CD4-positive, alpha-beta T cell treated with Interferon gamma for 1 hour (primary cell): ENCODE results near the gene TTLL8.

ENCODE experiments used
- DNase-seq: peaks from one replicate; pipeline ENCODE4 v3.0.0-alpha.2; 2020

Gene TTLL8

DNA sequence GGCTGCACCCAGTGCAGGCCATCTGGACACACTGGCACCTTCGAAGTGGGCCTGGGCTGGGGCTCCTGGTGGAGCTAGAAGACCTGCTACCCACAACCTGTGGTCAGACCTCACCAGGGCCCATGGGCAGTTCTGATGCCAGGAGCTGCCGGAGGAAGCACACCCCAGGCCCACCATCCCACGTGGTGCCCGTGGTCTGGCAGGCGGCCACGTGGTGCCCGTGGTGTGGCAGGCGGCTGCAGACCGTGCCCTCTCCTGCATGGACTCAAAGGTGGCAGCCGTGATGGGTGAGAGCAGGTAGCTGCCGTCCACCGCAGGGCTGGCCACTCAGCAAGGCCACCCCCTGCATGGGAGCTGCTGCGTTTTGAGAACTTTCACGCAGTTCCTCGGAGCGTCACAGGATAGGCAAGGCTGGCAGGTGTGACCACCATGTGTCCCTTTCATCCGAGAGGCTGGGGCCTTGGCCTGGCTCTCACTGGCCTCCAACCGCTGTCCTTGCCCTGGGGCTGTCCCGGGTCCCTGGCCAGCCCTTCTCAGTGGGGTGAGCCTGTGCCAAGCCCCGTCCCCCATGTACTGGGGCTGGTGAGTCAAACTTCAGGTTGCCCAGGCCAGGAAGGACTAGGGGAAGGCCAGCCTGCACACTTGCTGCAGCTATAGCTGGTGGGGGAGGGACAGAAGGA lies 41.6 kb downstream of the TTLL8 start:
- no peak for DNase-seq

DNA sequence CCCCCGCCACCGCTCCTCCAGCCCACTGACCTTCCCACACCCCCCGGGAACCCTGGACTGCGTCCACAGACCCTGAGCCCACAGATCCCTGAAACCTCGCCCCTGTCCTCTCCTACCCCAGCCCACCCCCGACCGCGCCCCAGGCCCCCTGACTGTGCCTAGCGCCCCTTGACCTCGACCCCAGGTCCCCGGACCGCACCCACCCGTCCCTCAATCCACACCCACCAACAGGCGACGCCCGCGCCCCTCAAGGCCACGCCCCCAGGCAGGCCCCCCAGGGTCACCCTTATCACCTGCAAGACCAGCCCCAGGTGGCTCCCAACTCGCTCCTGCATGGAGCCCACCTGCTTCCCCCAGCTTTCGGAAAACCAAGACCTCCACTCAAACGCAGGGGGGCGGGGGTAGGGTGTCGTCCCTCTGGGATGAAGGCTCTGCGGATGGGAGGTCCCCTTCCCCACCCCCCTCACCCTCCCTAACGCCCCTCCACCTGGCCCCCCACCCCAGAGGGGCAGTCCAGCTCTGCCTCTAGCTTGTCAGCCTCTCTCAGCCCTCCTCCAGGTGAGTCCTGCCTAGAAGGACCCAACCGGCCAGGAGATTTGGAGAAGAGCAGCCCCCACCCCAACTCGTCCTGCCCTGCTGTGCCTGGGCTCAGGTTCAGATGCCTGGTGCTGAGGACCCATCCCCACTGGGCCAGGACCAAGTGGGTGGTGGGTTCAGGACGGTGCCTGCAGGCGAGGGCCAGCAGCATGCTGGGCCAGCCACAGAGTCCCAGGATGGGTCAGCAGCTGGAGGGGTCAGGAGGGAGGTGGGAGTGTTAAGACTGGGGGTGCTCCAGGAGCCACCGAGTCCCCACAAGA lies 42.4 kb downstream of the TTLL8 start:
- no peak for DNase-seq

DNA sequence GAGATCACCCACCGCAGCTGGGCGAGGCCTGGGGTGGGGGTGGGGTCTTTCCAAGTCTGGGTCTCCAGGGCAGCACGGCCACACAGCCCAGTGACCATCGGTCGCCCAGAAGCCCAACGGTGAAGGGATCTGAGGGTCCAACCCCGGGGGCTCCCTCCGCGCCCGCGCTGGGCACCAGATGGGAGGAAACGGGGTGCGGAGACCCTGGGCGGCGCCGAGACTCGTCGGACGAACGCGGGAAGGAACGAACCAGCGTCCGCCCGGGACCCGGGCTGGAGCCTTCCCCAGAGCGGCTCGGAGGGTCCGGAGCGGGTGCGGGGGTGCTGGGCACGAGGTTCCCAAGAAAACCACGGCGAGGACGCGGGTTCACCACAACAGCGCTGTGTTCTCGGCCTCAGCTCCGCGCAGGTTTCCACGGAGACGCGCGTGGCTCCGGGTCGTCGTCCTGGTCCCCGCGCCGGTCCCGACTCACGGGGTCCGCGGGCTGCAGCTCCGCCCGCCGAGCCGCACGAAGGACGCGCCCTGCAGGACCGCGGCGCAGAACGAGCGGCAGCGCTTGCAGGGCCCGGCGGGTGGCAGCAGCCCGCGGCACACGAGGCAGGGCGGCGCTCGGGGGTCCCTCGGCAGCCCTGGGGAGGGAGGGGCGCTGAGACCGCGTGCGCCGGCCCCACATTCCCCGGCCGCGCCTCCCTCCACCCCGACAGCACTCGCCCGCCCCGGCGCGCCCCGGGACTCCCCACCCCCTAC lies 43.3 kb downstream of the TTLL8 start:
- no peak for DNase-seq

DNA sequence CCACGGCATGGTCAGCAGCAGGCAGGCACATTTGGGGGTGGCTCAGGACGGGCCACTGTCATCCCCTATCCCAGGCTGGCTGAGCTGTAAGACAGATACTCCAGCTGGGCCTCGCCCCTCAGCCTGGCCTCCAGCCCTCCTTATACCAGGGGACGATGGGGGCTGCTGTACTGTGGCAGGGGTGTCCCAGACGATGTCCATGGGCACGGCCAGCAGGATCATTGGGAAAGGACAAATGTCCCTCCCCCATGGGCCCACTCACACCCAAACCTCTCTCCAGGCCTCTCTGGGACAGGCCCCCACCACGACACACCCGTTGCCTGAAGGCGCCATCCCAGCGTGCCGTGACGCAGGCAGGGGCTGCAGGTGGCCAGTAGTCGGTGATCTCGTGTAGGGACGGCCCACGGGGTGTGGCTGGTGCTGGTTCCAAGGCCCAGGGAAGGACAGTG lies 44.0 kb downstream of the TTLL8 start:
- DNase-seq, result no peak

DNA sequence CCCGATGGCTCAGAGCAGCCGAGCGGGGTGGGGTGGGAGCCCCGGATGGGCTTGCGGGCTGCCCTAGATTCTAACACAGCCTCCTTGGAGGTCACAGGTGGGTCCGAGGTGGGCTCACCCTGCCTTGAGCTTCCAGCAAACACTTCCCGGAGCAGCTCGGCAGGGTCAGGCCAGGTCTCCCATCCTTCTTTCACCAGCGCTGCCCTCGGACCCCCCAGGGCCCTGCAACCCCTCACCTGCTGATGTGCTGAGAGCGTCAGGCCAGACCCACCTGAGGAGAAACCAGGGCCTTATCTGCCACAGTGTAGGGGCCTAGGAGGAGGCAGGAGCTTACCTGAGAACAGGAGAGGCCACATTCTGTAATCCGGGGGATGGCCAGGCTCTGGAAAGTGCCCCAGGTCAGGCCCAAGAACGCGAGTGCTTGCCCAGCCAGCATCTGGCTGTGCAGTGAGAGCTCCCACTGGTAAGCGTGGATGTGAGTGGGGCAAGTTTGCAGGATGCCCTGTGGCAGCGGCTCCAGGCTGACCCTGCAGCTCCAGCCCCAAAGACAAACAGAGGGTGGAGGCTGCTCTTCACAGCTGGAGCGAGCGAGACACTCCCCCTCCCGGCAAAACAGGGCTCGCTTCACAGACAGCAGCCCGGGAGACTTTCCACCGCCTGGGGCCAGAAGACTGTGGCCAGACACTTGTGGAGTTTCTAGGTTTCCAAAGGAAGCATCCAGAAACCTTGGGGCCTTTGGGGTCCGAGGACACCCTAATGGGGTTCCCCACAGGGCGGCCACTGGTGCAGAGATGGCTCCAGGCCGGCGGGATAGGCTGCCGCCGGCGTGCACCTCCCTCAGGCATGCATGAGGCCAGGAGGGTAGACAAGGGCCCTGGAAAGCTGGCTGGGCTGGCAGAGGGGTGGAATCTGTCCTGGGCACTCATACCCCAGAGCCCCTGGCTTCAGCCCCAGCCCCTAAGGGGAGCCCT lies 45.6 kb downstream of the TTLL8 start, which contains the start of gene IL17REL:
TSS of gene IL17REL (minus strand) at position 555 of the 971 bp plus-strand sequence. CDS start at position 436, 119 bp downstream.
- no peak for DNase-seq

DNA sequence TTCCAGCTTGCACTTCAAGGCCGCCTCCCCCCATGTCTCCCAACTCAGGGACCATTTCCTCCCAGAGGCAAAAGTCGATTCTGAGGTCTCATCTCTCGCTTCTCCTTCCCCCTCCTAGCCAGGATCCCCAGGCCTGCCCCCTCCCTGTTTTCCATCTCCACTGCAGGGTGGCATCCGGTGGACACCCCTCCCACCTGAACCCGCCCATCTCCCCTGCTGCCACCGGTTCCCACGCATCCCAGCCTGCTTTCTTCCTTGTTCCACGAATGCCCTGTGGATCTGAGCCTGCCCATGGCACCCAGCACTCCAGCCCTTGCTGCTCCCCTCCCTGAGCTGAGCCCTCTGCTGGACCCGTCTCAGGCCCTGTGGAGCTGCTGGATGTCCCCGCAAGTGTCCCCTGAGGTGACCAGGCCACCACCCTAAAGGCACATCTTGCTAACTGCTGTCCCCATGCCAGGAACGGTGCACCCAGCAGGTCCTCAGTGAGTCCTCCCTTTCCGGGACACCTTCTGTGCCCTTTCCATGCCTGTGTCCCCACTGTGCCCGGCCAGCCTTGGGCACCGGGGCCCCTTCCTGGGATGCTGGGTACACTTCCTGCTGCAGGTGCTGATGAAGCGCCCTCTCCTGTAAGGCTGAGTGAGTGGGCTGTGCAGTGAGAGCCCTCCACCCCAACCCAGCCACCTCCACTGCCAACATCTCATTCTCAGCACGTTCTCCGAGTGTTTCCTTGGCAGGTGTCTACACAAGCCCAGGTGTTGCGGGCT lies 46.5 kb downstream of the TTLL8 start:
- DNase-seq, result no peak

DNA sequence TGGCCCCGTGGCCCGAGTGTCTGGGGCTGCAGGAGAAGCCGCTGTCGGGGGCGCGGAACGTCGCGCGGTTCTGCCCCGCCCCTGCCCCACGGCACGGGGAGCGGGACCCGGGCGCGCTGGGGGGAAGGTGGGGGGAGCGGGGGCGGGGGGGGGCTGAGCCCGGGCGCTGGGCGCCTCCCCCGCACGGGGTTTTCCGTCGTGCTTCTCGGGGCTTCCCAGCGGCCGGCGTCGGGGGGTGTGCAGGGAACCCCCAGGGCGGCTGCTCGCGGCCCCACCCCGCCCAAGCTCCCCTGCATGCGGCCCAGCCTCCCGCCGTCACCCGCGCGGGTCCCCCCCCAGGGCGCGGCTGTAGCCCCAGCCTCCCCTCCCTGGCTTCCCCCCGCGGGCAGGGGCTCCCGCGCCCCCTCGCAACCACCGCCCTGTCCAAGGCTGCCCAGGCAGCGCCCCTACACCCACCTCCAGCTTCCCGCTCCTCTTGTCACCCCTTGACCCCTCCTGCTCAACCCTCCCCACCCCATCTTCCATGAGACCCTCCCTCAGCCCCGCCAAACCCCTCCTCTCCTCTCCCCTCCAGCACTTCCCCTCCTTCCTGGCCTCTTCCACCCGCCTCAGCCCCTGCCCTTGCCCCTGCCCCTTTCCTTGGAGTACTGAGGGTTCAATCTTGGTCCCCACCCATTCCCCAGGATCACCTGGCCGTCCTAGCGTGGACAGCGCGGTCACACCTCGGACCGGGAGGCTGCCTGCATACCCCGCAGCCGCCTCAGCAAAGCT lies 47.2 kb downstream of the TTLL8 start:
- DNase-seq, result peak; percentile 80

DNA sequence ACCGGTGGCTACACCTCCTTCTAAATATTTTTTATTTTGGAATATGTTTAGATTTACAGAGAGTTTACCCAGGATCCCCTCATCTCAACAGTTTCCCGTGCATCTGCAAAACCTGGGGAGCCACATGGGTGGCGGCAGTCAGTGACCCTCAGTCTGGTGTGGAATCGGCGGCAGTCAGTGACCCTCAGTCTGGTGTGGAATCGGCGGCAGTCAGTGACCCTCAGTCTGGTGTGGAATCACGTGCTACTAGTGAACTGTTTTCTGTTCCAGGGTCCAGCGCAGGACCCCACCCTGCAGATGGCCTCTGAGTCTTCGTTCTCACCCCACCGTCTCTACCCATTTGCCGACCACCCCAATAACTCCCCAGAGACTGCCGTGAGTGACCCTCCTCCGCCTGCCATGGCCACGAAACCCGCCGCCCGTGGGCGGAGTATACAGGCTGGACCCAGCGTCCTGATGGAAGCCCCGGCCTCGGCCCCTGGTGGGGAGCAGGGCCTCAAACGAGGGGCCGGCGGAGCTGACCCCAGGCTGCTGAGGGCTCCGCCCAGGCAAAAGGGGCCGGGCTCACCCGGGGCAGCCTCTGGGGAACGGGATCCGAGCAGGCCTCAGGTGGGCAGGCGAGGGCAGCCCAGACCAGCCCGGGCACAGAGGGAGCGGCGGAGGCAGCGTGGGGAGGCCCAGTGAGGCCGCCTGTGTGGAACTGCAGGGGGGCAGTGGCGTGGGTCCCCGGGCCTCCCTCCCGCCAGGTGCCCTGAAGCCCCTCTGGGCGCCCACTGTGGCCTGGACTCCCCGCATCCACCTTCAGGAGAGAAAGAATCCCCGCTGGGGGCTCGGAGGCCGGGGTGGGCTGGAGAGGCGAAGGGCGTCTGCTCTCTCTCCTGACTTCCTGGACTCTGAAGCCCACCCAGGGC lies 48.1 kb downstream of the TTLL8 start:
- DNase-seq, result no peak

DNA sequence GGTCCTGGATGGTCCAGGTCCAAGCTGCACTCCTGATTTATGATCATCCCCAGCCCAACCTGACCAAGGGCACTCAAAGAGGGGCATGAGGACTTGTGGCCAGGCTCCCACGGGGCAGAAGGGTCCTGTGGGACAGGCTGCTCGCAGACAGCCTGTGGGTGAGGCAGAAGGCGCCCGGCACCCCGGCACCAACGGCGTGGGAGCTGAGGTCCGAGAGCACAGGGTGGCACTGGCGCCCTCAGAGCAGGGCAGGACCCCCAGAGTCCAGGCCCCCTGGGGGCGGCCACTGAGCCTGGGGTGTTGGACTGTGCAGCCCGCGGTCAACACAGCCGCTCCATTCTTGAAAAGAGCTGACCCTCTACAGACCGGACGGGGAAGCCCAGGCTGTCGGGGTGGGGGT lies 48.8 kb downstream of the TTLL8 start:
- DNase-seq, result no peak

DNA sequence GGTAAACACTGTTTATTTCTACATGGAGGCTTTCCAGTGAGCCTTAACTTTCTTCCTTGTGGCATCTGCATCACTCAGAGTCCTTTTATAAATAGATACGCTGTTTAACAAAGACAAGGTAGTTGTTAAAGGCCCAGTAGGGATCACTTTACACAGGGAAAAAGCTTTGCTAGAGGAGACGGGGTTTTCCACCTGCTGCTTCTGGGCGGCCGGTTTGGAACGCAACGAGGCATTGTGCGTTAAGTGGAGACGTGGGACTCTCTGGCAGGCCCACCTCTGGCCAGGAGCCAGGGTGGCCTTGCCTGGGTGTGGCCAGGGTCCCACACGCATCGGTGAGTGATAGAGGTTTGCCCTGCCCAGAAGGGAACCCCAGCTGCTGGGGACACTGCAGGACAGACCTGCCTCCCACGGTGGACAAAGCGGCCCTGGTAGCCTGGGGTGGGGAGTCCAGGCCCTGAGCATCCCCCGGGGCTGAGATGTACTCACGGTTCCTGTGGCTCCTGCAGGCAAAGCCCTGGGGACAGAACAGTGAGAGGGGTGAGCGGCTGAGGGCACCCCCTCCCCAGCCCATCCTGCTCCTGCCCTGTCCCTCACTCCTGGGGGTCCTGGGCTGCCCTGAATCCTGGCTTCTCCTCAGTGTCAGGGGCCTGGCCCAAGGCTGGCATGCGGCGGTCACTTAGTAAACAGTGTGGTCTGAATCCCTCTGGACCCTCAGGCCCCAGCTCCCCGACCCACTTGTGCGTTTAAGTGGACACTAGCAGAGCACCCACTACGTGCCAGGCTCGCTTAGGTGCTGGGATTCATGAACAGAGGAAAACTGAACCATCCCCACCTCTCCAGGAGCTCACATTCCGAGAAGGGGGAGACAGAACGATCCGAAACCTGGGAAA lies 49.7 kb downstream of the TTLL8 start:
- no peak for DNase-seq

DNA sequence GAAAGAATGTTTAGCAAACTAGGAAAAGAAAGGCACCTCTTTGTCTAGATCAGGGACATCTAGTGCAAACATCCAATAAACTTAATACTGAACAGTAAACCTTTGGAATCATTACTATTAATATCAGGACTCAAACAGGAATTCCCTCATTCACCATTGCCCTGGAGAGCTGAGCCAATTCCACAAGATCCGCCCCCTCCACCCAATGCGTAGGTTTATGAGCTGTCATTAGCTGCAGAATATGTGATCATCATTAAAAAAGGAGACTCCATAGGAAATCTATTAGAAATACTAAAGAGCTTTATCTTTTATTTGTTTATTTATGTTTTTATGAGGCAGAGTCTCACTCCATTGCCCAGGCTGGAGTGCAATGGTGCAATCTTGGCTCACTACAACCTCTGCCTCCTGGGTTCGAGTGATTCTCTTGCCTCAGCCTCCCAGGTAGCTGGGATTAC lies 51.0 kb downstream of the TTLL8 start:
- no peak for DNase-seq

DNA sequence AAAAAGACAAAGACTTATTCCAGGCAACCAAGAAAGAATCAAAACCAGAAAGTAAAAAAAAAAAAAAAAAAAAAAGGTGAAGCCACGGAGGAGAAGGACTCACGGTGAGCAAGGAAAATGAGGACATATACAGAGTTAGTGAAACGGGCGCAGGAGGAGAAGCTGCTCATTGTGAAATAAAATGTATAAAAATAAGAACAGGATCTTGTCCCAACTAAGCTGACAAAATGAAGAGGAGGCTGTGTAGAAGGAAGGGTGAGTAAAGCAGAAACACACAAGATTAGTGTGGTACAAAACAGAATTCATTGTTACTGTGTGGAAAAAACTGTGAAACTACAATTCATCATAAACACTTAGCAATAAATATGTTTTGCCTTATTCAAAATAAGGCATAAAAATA lies 53.2 kb downstream of the TTLL8 start:
- DNase-seq, result no peak

DNA sequence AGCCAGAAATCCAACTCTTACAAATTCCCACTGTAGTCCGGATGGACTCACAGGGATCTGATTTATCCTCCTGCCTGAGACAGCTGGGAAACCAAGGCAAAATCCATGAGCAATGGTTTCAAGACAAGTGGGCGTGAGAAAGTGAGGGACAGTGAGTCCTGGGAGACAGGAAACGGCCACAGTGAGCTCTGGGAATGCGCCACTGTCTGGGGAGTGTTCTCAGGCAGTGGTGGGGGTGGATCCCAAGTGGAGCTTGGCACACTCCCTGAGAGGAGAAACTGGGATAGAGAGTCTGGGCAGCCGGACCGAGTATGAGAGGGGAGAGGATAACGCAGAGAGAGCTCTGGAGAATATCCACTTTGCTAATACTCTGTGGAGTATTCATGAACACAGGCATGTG lies 55.3 kb downstream of the TTLL8 start:
- no peak for DNase-seq

DNA sequence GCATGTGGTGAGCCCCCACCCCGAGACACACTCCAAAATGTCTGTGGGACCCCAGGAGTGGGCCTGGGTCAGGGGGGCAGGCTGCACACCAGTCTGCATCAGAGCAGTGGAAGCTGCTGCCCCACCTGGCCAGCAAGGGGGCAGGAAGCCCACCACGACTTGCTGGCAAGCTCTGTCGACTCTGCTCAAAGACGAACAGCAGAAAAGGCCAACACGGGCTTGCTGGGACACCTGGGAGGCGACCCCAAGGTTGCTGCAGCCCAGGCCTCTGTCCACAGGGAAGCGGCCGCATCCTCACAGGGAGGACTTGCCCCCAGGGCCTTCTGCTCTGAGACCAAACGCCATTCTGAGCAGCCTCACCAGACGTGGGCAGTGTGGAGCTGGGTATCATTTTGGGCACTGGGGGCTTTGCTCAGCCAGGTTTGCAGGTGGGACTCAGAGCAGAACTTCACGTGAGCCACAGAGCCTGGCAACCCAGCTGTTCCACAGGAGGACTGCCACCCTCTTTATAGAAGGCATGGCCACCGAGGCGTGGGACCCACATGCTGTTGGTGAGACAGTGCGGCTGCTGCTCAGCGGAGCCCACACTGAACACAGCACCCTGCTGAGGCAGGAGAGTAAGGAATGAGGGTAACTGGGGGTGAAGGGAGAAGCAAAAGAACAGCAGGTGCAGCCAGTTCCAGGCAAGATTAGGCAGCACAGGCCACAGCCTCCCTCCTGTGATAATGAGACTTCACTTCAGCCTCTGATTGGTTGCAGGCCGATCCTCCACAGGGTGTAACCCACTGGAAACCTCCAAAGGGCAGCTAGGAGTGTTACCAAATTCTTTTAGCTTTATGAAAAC lies 56.5 kb downstream of the TTLL8 start:
- no peak for DNase-seq

DNA sequence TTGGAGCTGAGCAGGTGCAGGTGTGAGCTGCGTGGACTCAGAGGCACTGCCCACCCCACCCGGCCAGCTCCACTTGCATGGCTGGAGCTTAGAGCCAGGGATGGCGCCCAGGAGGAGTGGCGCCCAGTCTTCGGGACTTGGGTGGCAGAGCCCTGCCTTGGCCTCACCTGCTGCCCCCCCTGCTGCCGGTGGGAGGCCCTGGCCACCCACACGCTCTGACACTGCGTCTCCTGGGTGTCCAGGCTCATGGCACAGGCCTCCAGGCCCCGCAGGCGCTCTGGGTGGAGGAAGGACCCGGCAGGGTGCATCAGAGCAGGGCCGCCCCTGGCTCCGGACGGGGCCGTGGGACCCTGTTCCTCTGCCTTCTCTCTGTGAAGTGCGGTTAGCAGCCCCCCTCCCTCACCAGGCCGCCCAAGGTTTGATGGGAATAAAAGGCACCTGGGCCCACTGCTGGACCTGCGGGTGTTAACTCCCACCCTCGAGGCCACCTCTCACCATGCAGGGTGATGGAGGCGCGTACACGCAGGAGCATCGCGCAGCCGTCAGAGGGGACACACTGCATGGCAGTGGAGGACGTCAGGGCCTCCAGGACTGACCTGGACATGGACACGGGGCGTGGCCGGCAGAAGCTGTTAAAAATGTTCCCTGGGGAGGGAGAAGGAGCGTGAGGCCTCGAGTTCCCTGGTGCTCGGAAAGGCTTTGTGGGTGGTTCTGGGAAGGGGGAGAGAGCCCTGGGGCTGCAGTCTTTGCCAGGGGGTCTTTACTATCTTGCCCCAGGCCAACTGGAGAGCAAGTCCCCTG lies 57.3 kb downstream of the TTLL8 start:
- DNase-seq, result no peak

DNA sequence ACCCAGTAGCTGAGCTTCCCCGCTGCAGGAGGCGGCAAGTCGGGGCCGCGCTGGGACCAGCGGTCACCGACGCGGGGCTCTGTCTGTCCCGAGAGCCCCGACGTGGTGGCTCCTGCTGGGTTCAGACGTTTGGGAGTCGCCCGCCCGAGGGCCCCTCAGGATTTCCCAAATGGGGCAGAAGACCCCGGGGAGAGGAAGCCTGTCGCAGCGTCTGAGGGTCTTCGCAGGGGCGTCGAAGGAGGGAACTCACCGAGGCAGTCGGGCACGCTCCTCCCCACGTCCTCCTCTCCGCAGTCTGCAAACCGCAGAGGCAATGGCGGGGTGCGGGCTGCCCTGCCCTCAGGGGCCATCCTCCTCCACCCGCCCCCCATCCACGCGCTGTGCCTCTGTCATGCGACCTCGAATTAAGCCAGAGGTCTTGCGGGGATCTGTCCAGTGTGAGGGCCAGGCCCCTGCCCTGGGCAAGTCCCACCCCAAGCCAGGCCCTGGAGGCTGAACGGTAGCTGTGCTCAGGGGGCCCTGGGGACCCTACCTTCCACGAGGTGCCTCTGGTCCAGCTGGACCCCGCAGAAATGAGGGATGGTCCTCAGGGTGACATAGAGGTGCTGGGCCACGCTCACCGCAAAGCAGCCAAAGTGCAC lies 58.0 kb downstream of the TTLL8 start:
- no peak for DNase-seq
